Measurements from ENCODE around the gene SERPINB1.
"Not testable (repeated sequence)": the region's sequence is repeated elsewhere in the genome, so short reads cannot be mapped to it uniquely, and the experiment has no call there.

SERPINB1 gene

DNA sequence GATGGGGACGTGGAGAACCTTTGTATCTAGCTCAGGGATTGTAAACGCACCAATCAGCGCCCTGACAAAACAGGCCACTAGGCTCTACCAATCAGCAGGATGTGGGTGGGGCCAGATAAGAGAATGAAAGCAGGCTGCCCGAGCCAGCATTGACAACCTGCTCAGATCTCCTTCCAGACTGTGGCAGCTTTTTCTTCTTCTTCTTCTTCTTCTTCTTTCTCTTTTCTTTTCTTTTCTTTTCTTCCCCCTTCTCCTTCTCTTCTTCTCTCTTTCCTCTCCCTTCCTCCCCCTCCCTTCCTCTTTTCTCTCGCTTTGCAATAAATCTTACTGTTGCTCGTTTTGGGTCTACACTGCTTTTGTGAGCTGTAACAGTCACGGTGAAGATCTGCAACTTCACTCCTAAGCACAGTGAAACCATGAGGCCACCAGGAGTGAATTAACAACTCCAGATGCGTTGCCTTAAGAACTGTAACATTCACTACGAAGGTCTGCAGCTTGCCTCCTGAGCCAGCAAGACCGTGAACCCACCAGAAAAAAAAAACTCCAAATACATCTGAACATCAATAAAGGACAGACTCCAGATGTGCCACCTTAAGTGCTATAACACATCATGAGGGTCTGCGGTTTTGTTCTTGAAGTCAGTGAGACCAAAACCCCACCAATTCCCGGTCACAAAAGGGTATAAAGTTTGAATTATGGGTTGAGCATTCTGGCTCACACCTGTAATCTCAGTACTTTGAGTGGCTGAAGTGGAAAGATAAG, 19.6 kb upstream of the SERPINB1 start:
- H3K27me3 Mint-ChIP-seq = no peaks in the 10 kb centered on the region
- no peaks in the 10 kb centered on the region for H3K9me3 Mint-ChIP-seq
- ATAC-seq (replicated peaks) (peak; percentile 52), DNase-seq (peak in 1 of 3 experiments; percentile 43)
- peak overlapping the region; percentile 68 to 77 for H3K4me3 Mint-ChIP-seq
- H3K4me1 Mint-ChIP-seq (ENCODE audit: low read depth in 2 of 2) = peaks cover 54 to 71% of the 10 kb centered on the region in 2 donors
- peak overlapping the region; percentile 92 to 96 for H3K27ac Mint-ChIP-seq
- peaks cover 21% of the 10 kb centered on the region for H3K36me3 Mint-ChIP-seq (ENCODE audit: insufficient read depth)

DNA sequence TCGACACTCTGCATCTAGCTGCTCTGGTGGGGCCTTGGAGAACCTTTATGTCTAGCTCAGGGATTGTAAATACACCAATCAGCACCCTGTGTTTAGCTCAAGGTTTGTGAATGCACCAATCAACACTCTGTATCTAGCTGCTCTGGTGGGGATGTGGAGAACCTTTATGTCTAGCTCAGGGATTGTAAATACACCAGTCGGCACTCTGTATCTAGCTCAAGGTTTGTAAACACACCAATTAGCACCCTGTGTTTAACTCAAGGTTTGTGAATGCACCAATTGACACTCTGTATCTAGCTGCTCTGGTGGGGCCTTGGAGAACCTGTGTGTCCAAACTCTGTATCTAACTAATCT, 19.0 kb upstream of the SERPINB1 start:
- not testable (repeated sequence) for DNase-seq; ATAC-seq (replicated peaks); H3K9me3 Mint-ChIP-seq; H3K27me3 Mint-ChIP-seq
- Mint-ChIP-seq H3K4me1 (ENCODE audit: low read depth in 2 of 2) (peaks cover 57 to 70% of the 10 kb centered on the region in 2 donors), H3K36me3 (ENCODE audit: insufficient read depth) (peaks cover 21% of the 10 kb centered on the region), H3K27ac (peak overlapping the region; percentile 92 to 96), H3K4me3 (peak overlapping the region; percentile 68 to 77)

DNA sequence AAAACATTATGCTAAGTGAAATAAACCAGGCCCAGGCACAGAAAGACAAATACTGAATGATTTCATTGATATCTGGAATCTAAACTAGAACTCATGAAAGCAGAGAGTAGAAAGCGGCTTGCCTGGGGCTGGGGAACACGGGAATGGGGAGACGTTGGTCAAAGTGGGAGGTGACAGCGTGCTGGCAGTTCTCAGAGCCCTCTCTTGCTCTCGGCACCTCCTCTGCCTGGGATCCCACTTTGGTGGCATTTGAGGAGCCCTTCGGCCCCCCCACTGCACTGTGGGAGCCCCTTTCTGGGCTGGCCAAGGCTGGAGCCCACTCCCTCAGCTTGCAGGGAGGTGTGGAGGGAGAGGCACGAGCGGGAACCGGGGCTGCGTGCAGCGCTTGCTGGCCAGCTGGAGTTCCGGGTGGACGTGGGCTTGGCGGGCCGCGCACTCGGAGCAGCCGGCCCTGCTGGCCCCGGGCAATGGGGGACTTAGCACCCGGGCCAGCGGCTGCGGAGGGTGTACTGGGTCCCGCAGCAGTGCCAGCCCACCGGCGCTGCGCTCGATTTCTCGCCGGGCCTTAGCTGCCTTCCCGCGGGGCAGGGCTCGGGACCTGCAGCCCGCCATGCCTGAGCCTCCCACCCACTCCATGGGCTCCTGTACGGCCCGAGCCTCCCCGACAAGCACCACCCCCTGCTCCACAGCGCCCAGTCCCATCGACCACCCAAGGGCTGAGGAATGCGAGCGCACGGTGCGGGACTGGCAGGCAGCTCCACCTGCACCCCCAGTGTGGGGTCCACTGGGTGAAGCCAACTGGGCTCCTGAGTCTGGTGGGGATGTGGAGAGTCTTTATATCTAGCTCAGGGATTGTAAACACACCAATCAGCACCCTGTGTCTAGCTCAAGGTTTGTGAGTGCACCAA, 18.4 kb upstream of the SERPINB1 start:
- peak overlapping the region; percentile 93 to 99 for H3K27ac Mint-ChIP-seq
- not testable (repeated sequence) for DNase-seq; H3K27me3 Mint-ChIP-seq; ATAC-seq (replicated peaks); H3K9me3 Mint-ChIP-seq
- H3K36me3 Mint-ChIP-seq (ENCODE audit: insufficient read depth) = peaks cover 21% of the 10 kb centered on the region
- H3K4me3 Mint-ChIP-seq = peak overlapping the region; percentile 72 to 81
- peaks cover 63 to 76% of the 10 kb centered on the region in 2 donors for H3K4me1 Mint-ChIP-seq (ENCODE audit: low read depth in 2 of 2)

DNA sequence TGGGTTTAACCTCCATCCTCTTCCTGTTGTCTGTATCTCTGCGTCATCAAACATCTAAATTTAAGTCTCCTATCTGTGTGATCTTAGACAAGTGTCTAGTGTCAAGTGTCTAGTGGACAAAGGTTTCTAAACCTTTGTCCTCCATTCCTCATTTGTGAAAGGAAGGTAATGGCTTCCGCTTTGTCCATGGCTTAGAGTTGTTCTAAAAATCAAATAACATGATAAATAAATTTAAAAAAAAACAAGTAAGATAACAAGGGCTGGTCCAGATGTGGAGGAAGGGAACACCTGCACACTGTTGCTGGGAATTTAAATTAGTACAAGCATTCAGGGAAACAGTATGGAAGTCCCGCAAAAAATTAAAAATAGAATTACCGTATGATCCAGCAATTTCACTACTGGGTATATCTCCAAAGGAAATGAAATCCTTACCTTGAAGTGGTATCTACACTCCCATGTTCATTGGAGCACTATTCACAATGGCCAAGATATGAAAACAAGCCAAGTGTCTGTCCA, 17.6 kb upstream of the SERPINB1 start:
- no peak for DNase-seq
- Mint-ChIP-seq H3K36me3 (ENCODE audit: insufficient read depth) (peaks cover 21% of the 10 kb centered on the region), H3K4me1 (ENCODE audit: low read depth in 2 of 2) (peaks cover 71 to 84% of the 10 kb centered on the region in 2 donors), H3K4me3 (peak overlapping the region; percentile 72 to 81), H3K27ac (peak overlapping the region; percentile 93 to 99), H3K27me3 (no peaks in the 10 kb centered on the region), H3K9me3 (no peaks in the 10 kb centered on the region)
- no peak for ATAC-seq (replicated peaks)

DNA sequence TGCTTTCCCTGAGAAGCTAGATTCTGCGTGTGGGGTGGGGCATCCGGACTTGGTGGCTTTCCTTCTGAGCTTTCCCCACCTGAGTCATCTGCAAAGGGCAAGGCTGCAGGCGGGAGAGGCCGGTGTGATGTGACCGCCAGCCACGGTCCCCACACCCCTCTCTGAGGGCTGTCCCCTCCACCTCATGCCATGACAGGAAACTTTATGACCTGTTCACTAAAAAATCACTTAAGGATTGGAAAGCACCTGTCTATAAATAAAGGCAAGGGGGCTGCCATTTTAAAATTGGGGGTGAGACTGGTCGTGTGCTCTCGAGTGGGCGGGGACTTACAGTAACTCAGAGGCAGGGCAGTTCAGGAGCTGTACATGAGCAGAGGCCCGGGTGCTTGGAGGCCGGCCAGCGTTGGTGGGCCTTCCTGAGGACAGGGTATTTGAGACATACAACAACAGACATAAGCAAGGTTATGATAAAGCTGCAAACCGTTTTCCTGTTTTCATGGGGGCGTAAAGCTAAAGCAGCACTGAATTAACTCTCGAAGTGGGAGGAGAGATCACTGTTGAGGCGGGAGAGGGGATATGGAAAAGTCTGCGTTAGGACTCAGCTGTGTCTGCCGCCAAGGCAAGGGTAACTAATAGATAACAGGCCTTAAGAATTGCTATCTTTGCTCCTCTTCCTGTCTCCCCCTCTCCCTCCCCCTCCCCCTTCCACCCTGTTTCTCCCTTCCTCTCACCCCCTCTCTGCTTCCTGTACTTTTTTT, 16.1 kb upstream of the SERPINB1 start:
- peaks cover 74 to 76% of the 10 kb centered on the region in 2 donors for H3K4me1 Mint-ChIP-seq (ENCODE audit: low read depth in 2 of 2)
- peak overlapping the region; percentile 93 to 99 for H3K27ac Mint-ChIP-seq
- DNase-seq (peak; percentile 52 to 67 (median 67)), ATAC-seq (replicated peaks) (peak; percentile 56)
- no peaks in the 10 kb centered on the region for H3K9me3 Mint-ChIP-seq
- no peaks in the 10 kb centered on the region for H3K27me3 Mint-ChIP-seq
- peaks cover 21% of the 10 kb centered on the region for H3K36me3 Mint-ChIP-seq (ENCODE audit: insufficient read depth)
- H3K4me3 Mint-ChIP-seq = peak overlapping the region; percentile 72 to 81

DNA sequence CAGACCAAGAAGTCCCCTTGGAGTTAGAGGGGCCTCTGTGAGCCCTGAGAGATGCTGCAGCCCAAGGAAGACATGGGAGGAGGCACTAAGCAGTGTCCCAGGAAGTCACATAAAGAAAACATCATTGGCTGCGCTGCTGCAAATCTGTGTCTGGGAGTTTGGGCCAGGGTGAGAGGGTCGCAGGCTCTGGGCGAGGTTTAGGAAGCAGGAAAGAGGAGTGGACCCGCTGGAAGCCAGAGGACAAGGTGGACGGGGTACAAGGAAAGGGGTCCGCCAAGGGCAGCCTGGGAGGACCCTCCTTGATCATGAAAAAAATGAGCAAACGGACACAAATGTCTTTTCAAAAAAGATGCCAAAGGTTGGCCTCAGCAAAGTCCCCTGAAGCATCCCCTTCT, 15.5 kb upstream of the SERPINB1 start:
- Mint-ChIP-seq H3K4me1 (ENCODE audit: low read depth in 2 of 2) (peaks cover 68 to 71% of the 10 kb centered on the region in 2 donors), H3K4me3 (peak overlapping the region; percentile 72 to 81), H3K36me3 (ENCODE audit: insufficient read depth) (peaks cover 17% of the 10 kb centered on the region), H3K27ac (peak overlapping the region; percentile 93 to 99), H3K9me3 (no peaks in the 10 kb centered on the region), H3K27me3 (no peaks in the 10 kb centered on the region)
- DNase-seq (no peak), ATAC-seq (replicated peaks) (no peak)

DNA sequence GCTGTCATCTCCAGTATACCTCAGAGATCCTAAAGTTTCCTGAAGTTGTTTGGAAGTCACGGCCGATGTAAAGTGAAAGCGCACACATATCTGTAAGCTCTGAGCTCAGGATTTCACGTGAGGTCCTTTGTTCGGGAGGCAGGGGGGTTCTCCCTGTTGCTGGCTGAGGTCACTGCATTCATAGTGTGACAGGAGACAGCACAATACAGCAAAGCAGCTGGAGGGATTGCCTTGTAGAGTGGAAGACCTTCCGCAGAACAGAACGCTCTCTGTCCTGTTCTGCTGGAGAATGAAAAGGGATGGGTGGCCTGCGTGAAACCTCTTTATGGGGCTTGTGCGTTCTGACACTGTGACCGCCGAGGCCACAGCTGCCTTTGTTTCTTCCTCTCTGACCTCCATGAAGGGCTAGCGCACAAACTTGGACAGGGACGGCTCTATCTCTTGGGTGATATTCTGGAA, 13.4 kb upstream of the SERPINB1 start:
- Mint-ChIP-seq H3K27ac (peak overlapping the region; percentile 93 to 99), H3K27me3 (no peaks in the 10 kb centered on the region), H3K4me3 (peak overlapping the region; percentile 72 to 81), H3K4me1 (ENCODE audit: low read depth in 2 of 2) (peaks cover 55% of the 10 kb centered on the region in 2 donors), H3K36me3 (ENCODE audit: insufficient read depth) (peaks cover 16% of the 10 kb centered on the region), H3K9me3 (no peaks in the 10 kb centered on the region)
- ATAC-seq (replicated peaks) (no peak), DNase-seq (no peak)

DNA sequence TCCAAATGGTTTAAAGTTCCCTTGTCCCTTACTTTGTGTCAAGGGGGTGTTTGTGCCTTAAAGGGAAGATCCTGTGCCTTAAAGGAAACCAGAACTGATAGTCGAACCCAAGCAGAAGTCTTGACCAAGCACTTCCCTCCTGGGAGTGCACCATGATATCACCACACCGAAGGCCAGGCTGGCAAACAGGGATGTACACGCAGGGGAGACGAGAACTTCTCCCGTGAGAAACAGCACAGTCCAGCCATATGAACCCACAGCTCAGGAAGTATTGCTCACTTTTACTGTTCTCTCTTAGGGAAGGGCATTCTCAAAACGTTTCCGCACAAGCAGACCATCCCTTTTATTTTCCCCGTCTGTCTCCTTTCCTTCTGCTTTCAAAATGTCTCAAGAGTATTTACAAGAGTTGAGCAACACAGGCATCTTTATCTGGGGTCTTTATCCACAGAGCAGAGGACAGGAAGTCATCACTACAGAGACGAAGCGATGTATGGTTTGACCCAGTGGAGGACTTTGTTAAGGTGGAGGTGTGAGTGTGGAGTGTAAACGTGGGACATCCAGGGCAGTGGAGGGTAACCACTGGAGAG, 12.8 kb upstream of the SERPINB1 start:
- ATAC-seq (replicated peaks) = no peak
- peaks cover 52 to 53% of the 10 kb centered on the region in 2 donors for H3K4me1 Mint-ChIP-seq (ENCODE audit: low read depth in 2 of 2)
- peak overlapping the region; percentile 93 to 99 for H3K27ac Mint-ChIP-seq

DNA sequence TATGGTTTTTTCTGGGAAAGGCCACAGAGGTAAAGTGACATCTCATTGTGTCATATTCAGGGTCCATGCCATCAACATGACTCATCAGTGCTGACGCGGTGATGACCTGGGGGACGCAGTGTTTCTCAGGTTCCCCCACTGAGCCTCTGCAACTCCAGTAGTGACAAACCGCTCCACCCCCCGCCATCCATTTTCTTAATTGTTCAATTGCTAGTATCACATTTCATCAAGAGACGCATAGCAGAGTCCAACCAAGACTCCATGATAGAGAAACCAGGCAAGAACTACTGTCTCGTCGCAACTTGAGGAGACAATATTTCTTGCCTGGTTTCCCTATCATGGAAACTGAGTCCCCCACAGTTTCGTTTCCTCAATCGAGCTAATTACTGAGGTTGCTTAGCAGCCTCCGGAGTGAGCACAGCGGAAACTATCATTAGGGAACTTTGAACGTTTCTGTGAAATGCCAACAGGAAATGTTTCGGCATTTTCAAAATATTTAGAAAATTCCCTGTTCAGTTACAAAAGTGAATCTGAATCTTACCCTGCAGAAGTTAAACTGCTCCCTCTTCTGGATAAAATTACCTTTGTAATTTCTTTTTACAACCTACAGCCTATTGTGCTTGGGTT, 12.2 kb upstream of the SERPINB1 start:
- no peaks in the 10 kb centered on the region for H3K9me3 Mint-ChIP-seq
- peak; percentile 67 for ATAC-seq (replicated peaks)
- DNase-seq = peak; percentile 65 to 75 (median 68)
- H3K36me3 Mint-ChIP-seq (ENCODE audit: insufficient read depth) = peaks cover 14% of the 10 kb centered on the region
- H3K27ac Mint-ChIP-seq = peak overlapping the region; percentile 93 to 99
- H3K4me1 Mint-ChIP-seq (ENCODE audit: low read depth in 2 of 2) = peaks cover 49 to 51% of the 10 kb centered on the region in 2 donors
- no peaks in the 10 kb centered on the region for H3K27me3 Mint-ChIP-seq
- H3K4me3 Mint-ChIP-seq = peak overlapping the region; percentile 72 to 81

More for the DNA sequence above, 12.8 kb upstream of the SERPINB1 start:
- no peak for DNase-seq
- Mint-ChIP-seq H3K4me3 (peak overlapping the region; percentile 72 to 81), H3K27me3 (no peaks in the 10 kb centered on the region), H3K9me3 (no peaks in the 10 kb centered on the region), H3K36me3 (ENCODE audit: insufficient read depth) (peaks cover 16% of the 10 kb centered on the region)

DNA sequence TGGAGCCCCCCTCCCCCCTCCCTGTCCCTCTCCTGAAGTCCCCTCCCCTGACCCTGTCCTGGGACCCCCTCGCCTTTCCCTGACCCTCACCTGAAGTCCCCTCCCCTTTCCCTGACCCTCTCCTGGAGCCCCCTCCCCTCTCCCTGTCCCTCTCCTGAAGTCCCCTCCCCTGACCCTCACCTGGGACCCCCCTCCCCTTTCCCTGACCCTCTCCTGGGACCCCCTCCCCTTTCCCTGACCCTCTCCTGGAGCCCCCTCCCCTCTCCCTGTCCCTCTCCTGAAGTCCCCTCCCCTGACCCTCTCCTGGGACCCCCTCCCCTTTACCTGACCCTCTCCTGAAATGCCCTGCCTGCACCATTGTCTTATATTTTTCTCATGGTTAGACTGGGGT, 11.7 kb upstream of the SERPINB1 start:
- Mint-ChIP-seq H3K4me1 (ENCODE audit: low read depth in 2 of 2) (peaks cover 47 to 51% of the 10 kb centered on the region in 2 donors), H3K27ac (peak overlapping the region; percentile 93 to 99), H3K4me3 (peak overlapping the region; percentile 72 to 81), H3K36me3 (ENCODE audit: insufficient read depth) (peaks cover 12% of the 10 kb centered on the region)
- not testable (repeated sequence) for H3K27me3 Mint-ChIP-seq; H3K9me3 Mint-ChIP-seq; ATAC-seq (replicated peaks); DNase-seq

DNA sequence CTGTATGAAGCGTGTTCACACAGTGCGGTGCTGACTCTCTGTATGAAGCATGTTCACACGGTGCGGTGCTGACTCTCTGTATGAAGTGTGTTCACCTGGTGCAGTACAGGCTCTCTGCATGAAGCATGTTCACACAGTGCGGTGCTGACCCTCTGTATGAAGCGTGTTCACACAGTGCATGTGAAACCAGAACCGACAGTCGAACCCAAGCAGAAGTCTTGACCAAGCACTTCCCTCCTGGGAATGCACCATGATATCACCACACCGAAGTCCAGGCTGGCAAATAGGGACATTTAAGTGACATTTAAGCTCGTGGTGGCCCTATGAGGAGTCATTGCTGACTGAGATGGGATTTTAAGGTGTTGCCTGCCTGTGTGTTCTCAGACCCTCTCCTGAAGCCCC, 11.3 kb upstream of the SERPINB1 start:
- H3K4me3 Mint-ChIP-seq = peak overlapping the region in 1 of 2 donors; percentile 81
- H3K4me1 Mint-ChIP-seq (ENCODE audit: low read depth in 2 of 2) = peaks cover 45 to 51% of the 10 kb centered on the region in 2 donors
- H3K27me3 Mint-ChIP-seq = no peaks in the 10 kb centered on the region
- H3K27ac Mint-ChIP-seq = peak overlapping the region; percentile 93 to 99
- no peaks in the 10 kb centered on the region for H3K9me3 Mint-ChIP-seq
- ATAC-seq (replicated peaks) (no peak), DNase-seq (no peak)
- H3K36me3 Mint-ChIP-seq (ENCODE audit: insufficient read depth) = peaks cover 8% of the 10 kb centered on the region

DNA sequence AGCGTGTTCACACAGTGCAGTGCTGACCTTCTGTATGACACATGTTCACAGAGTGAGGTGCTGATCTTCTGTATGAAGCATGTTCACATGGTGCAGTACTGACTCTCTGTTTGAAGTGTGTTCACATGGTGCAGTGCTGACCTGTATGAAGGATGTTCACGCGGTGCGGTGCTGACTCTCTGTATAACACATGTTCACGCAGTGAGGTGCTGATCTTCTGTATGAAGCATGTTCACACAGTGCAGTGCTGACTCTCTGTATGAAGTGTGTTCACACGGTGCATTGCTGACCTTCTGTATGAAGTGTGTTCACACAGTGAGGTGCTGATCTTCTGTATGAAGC, 10.8 kb upstream of the SERPINB1 start:
- H3K27ac Mint-ChIP-seq = peak overlapping the region; percentile 93 to 99
- H3K9me3 Mint-ChIP-seq = no peaks in the 10 kb centered on the region
- ATAC-seq (replicated peaks) = no peak

More for the DNA sequence above, 10.8 kb upstream of the SERPINB1 start:
- no peak for DNase-seq
- Mint-ChIP-seq H3K27me3 (no peaks in the 10 kb centered on the region), H3K4me3 (no peak overlapping the region), H3K4me1 (ENCODE audit: low read depth in 2 of 2) (peaks cover 41 to 47% of the 10 kb centered on the region in 2 donors), H3K36me3 (ENCODE audit: insufficient read depth) (peaks cover 4% of the 10 kb centered on the region)
